ENCODE results near the gene BCAS3.

The BCAS3 gene

GRCh38 chr17:61261001-61261637, 583.5 kb downstream of the BCAS3 start:
- no peak for DNase-seq

GRCh38 chr17:61265397-61265796, 587.7 kb downstream of the BCAS3 start:
- DNase-seq: no peak

- no peak for DNase-seq
Observed at GRCh38 chr17:61267847-61268246, 590.2 kb downstream of the BCAS3 start.

- no peak for DNase-seq
Observed at GRCh38 chr17:61275395-61275794, 597.7 kb downstream of the BCAS3 start.

- no peak for DNase-seq
Observed at GRCh38 chr17:61276806-61277205, 599.2 kb downstream of the BCAS3 start.

GRCh38 chr17:61279476-61280145, 602.0 kb downstream of the BCAS3 start:
- DNase-seq: no peak

GRCh38 chr17:61280338-61280737, 602.7 kb downstream of the BCAS3 start:
- no peak for DNase-seq

- DNase-seq: no peak
Observed at GRCh38 chr17:61280851-61281250, 603.2 kb downstream of the BCAS3 start.

GRCh38 chr17:61282377-61282776, 604.7 kb downstream of the BCAS3 start:
- DNase-seq: no peak

GRCh38 chr17:61283043-61283442, 605.4 kb downstream of the BCAS3 start:
- no peak for DNase-seq

- no peak for DNase-seq
Observed at GRCh38 chr17:61284174-61284573, 606.5 kb downstream of the BCAS3 start.

GRCh38 chr17:61284746-61285145, 607.1 kb downstream of the BCAS3 start:
- no peak for DNase-seq

- no peak for DNase-seq
Observed at GRCh38 chr17:61285526-61286320, 608.1 kb downstream of the BCAS3 start.

- no peak for DNase-seq
Observed at GRCh38 chr17:61286449-61286848, 608.8 kb downstream of the BCAS3 start.

- DNase-seq: no peak
Observed at GRCh38 chr17:61289408-61290385, 612.0 kb downstream of the BCAS3 start.

- DNase-seq: no peak
Observed at GRCh38 chr17:61291451-61292285, 614.0 kb downstream of the BCAS3 start.

GRCh38 chr17:61294286-61294685, 616.6 kb downstream of the BCAS3 start:
- DNase-seq: no peak

- no peak for DNase-seq
Observed at GRCh38 chr17:61294777-61295176, 617.1 kb downstream of the BCAS3 start.

- no peak for DNase-seq
Observed at GRCh38 chr17:61296058-61296457, 618.4 kb downstream of the BCAS3 start.

GRCh38 chr17:61299517-61300513, 622.2 kb downstream of the BCAS3 start:
- no peak for DNase-seq
